GM12801 (cell line): ENCODE data around the gene ADAMTS20.

Source experiments
- TF ChIP-seq, protein P1 (sequence below): IDR thresholded peaks from one replicate; pipeline ENCODE4 v1.5.1; 2011; ENCODE audit warnings: control low read depth; ENCODE audit not compliant: insufficient read length; ENCODE audit errors: extremely low read depth

Gene ADAMTS20

GRCh38 chr12:43462741-43463140 is 89.3 kb downstream of the ADAMTS20 start:
- TF ChIP-seq, protein P1, sequence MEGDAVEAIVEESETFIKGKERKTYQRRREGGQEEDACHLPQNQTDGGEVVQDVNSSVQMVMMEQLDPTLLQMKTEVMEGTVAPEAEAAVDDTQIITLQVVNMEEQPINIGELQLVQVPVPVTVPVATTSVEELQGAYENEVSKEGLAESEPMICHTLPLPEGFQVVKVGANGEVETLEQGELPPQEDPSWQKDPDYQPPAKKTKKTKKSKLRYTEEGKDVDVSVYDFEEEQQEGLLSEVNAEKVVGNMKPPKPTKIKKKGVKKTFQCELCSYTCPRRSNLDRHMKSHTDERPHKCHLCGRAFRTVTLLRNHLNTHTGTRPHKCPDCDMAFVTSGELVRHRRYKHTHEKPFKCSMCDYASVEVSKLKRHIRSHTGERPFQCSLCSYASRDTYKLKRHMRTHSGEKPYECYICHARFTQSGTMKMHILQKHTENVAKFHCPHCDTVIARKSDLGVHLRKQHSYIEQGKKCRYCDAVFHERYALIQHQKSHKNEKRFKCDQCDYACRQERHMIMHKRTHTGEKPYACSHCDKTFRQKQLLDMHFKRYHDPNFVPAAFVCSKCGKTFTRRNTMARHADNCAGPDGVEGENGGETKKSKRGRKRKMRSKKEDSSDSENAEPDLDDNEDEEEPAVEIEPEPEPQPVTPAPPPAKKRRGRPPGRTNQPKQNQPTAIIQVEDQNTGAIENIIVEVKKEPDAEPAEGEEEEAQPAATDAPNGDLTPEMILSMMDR, result no peak

GRCh38 chr12:43462080-43462479 is 89.9 kb downstream of the ADAMTS20 start:
- TF ChIP-seq, protein P1, result no peak

- TF ChIP-seq, protein P1, result no peak
These were observed 92.7 kb downstream of the ADAMTS20 start for GRCh38 chr12:43459285-43459684.

GRCh38 chr12:43453761-43454160 is 98.2 kb downstream of the ADAMTS20 start:
- TF ChIP-seq, protein P1, result no peak

GRCh38 chr12:43444940-43445564 is 107.0 kb downstream of the ADAMTS20 start:
- TF ChIP-seq, protein P1, result no peak

DNA sequence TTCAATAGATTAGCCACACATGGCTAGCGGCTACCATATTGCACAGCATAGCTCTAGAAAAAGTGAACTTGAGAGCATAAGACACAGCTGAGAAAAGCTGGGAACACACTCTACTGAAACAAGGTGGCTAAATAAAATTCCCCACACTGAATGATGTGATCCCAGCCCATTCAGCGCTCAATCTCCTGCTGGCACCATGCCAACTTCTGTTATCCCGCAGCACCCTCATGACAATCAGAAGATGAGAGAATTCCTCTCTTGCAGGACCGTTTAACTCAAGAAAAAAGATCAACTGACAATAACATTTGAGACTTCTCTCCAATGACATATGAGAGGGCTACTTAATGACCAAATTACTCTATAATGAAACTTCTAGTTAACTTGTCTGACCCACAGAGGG is 115.4 kb downstream of the ADAMTS20 start:
- TF ChIP-seq, protein P1, result no peak

- TF ChIP-seq, protein P1, result no peak
These were observed 117.4 kb downstream of the ADAMTS20 start for GRCh38 chr12:43434614-43435013.
